GM12878 (cell line): ENCODE results near the gene PARP8. TPM values are rescaled to one million over a fixed set of nuclear protein-coding genes. Genes with fewer than 3 reads are reported as not detected.

Source experiments
- ATAC-seq: fragments of 200-7000 bp; cut with Tn5 transposase; 3 replicates; pipeline ENCODE4 v1.9.1; 2020; ENCODE audit warnings: mild to moderate bottlenecking, moderate library complexity
- BruUV-seq: library from RNA; stranded (reverse); fragments of 400-500 nt; replicated peaks from 2 replicates; lab custom pipeline; 2021; lab: Mats Ljungman, UMichigan
- CTCF ChIA-PET: fragments of 300-600 bp; sonication (Branson Sonifier 250); formaldehyde crosslinking; extraction: SDS; loops from one replicate; lab custom pipeline; 2021; ENCODE audit warnings: inconsistent platforms; lab: Yijun Ruan, JAX
- POLR2A ChIA-PET: fragments of 350-600 bp; formaldehyde crosslinking; extraction: SDS; loops from one replicate; lab custom pipeline; 2021; ENCODE audit warnings: inconsistent platforms; lab: Charles Lee
- RAD21 ChIA-PET: fragments of 300-600 bp; sonication (Branson Sonifier 250); formaldehyde crosslinking; loops from one replicate; lab custom pipeline; 2023; ENCODE audit warnings: antibody characterized with exemption; ENCODE audit not compliant: unreplicated experiment; lab: Charles Lee
- SMC1A ChIA-PET: fragments of 300-600 bp; sonication (Branson Sonifier 250); formaldehyde crosslinking; loops from one replicate; lab custom pipeline; 2023; ENCODE audit not compliant: unreplicated experiment, uncharacterized antibody; lab: Charles Lee
- DNase-seq: peaks from one replicate; pipeline ENCODE4 v3.0.0-alpha.2; 2011; ENCODE audit warnings: low read depth, low spot score
- FAIRE-seq: peaks from 3 replicates; lab custom pipeline; 2011; peaks lifted over from hg19 to GRCh38; lab: Jason Lieb, UNC
- H2AFZ ChIP-seq: 2 replicates; pipeline ENCODE4 v1.6.0; 2011; ENCODE audit warnings: low read depth, low read length, control low read depth; ENCODE audit not compliant: control insufficient read depth
- H3K27ac ChIP-seq: 2 replicates; pipeline ENCODE4 v1.5.1; 2011; ENCODE audit warnings: control low read depth; ENCODE audit not compliant: control insufficient read depth, insufficient read depth
- H3K27me3 ChIP-seq, 2 experiments: replicated peaks in 1 of 2; 2 replicates each; pipeline versions ENCODE4 v1.6.0 to v1.6.1; 2011; ENCODE audit warnings: low read length in 1 of 2; ENCODE audit not compliant: control insufficient read depth in 2 of 2, insufficient read depth in 2 of 2
- H3K36me3 ChIP-seq, 2 experiments: 2 replicates each; pipeline ENCODE4 v1.5.1; 2011; ENCODE audit warnings: low read length in 1 of 2; ENCODE audit not compliant: control insufficient read depth in 2 of 2, insufficient read depth in 2 of 2
- H3K4me1 ChIP-seq: 2 replicates; pipeline ENCODE4 v1.6.1; 2011; ENCODE audit warnings: mild to moderate bottlenecking, low read length, moderate library complexity, mixed read lengths; ENCODE audit not compliant: control insufficient read depth, insufficient read depth
- H3K4me2 ChIP-seq: 2 replicates; pipeline ENCODE4 v1.6.0; 2011; ENCODE audit warnings: control low read depth; ENCODE audit not compliant: control insufficient read depth, insufficient read depth
- H3K4me3 ChIP-seq: fragments of 200-600 bp; sonication (generic); 2 replicates; pipeline ENCODE4 v1.5.1; 2016
- H3K79me2 ChIP-seq: 2 replicates; pipeline ENCODE4 v1.6.0; 2011; ENCODE audit warnings: low read length; ENCODE audit not compliant: control insufficient read depth, insufficient read depth
- H3K9ac ChIP-seq: 2 replicates; pipeline ENCODE4 v1.8.0; 2011; ENCODE audit warnings: low read length, control low read depth, mixed read lengths; ENCODE audit not compliant: control insufficient read depth, insufficient read depth
- H3K9me3 ChIP-seq: replicated peaks from 3 replicates; pipeline ENCODE4 v1.5.1; 2011; ENCODE audit warnings: mild to moderate bottlenecking, low read length; ENCODE audit not compliant: control insufficient read depth, insufficient read depth
- H4K20me1 ChIP-seq: 2 replicates; pipeline ENCODE4 v1.6.0; 2011; ENCODE audit not compliant: control insufficient read depth, insufficient read depth
- ATF2 ChIP-seq: IDR thresholded peaks from 2 replicates; pipeline ENCODE4 v1.6.1; 2012; ENCODE audit warnings: low read length, inconsistent platforms
- CHD4 ChIP-seq: fragments of 200-600 bp; sonication (generic); IDR thresholded peaks from 2 replicates; pipeline ENCODE4 v1.6.1; 2016; ENCODE audit warnings: mild to moderate bottlenecking
- KAT2A ChIP-seq: conservative IDR thresholded peaks from 2 replicates; pipeline ENCODE4 v1.6.1; 2011; ENCODE audit warnings: low read depth, low read length; ENCODE audit not compliant: control insufficient read depth
- POLR2AphosphoS2 ChIP-seq: IDR thresholded peaks from 2 replicates; pipeline ENCODE4 v1.6.1; 2011; ENCODE audit warnings: low read depth, mild to moderate bottlenecking, low read length, improper control_type of control experiment, moderate library complexity
- RAD21 ChIP-seq: IDR thresholded peaks from 2 replicates; pipeline ENCODE4 v1.6.1; 2011; ENCODE audit warnings: mild to moderate bottlenecking, low read depth, low read length, moderate library complexity; ENCODE audit not compliant: insufficient read depth
- RAD51 ChIP-seq: fragments of 450-650 bp; IDR thresholded peaks from 2 replicates; pipeline ENCODE4 v1.6.1; 2016; ENCODE audit warnings: moderate library complexity, mild to moderate bottlenecking, inconsistent platforms
- TARDBP ChIP-seq: IDR thresholded peaks from 2 replicates; pipeline ENCODE4 v1.6.1; 2016; ENCODE audit warnings: borderline replicate concordance
- TCF3 ChIP-seq: IDR thresholded peaks from 2 replicates; pipeline ENCODE4 v1.6.1; 2012; ENCODE audit warnings: low read depth, mild to moderate bottlenecking, low read length, borderline replicate concordance; ENCODE audit not compliant: insufficient read depth
- ZBED1 ChIP-seq: IDR thresholded peaks from 2 replicates; pipeline ENCODE4 v1.6.1; 2016; ENCODE audit warnings: borderline replicate concordance
- ZNF217 ChIP-seq: fragments of 450-650 bp; IDR thresholded peaks from 2 replicates; pipeline ENCODE4 v1.6.1; 2017; ENCODE audit warnings: antibody characterized with exemption, mild to moderate bottlenecking
- WGBS: methylation state at CpG from one replicate; pipeline ENCODE4 v1.1.6; 2016; ENCODE audit warnings: low lambda C conversion rate; ENCODE audit not compliant: insufficient replicate concordance, insufficient coverage; ENCODE audit errors: missing lambda C conversion rate; 5-methylcytosine and 5-hydroxymethylcytosine counted together
- in situ Hi-C: fragments of 300-500 bp; cut with MboI; formaldehyde crosslinking; loops from 9 replicates; pipeline ENCODE4 v1.14.3; 2018; ENCODE audit warnings: mixed read lengths
- intact Hi-C: fragments of 100-400 bp; cut with micrococcal nuclease; formaldehyde crosslinking; loops from one replicate; pipeline ENCODE4 v1.14.2; 2022; ENCODE audit not compliant: unreplicated experiment
- polyA plus RNA-seq, 11 experiments: library from polyadenylated mRNA; depleted of rRNA in 4 of 11; unstranded in 6 of 11; stranded (reverse) in 5 of 11; fragments of >200 nt; fragmentation: Nextera tagmentation in 4 of 11; fragmentation: Illumina TruSeq in 1 of 11; extraction: Ambion mirVana in 4 of 11; extraction: Trizol in 1 of 11; gene quantifications; 1 replicate in 1 of 11; 2 replicates in 10 of 11; pipeline versions ENCODE4 v1.2.1 to v1.2.3, GENCODE V29; 2011 to 2016; ENCODE audit warnings: inconsistent platforms in 2 of 11, missing spikeins in 2 of 11, low read depth in 1 of 11
- total RNA-seq, 4 experiments: library from RNA; depleted of rRNA in 3 of 4; stranded (reverse); fragments of >200 nt in 3 of 4; fragmentation: Illumina TruSeq in 1 of 4; extraction: Trizol in 1 of 4; gene quantifications; 2 replicates each; pipeline versions ENCODE4 v1.2.1 to v1.2.3, GENCODE V29; 2013 to 2021
- TF ChIP-seq, protein P1 (sequence below): fragments of 450-650 bp; IDR thresholded peaks from 2 replicates; pipeline ENCODE4 v1.6.1; 2018; ENCODE audit warnings: mild to moderate bottlenecking, low read depth, moderate library complexity; ENCODE audit not compliant: partially characterized antibody

Gene PARP8
- total and polyA plus RNA-seq, 10 of the 15 experiments (the other 5 are each of a cell fraction or from before 2014, with no cell fraction given): 9.1 to 65.2 (median 20.6) TPM

DNA sequence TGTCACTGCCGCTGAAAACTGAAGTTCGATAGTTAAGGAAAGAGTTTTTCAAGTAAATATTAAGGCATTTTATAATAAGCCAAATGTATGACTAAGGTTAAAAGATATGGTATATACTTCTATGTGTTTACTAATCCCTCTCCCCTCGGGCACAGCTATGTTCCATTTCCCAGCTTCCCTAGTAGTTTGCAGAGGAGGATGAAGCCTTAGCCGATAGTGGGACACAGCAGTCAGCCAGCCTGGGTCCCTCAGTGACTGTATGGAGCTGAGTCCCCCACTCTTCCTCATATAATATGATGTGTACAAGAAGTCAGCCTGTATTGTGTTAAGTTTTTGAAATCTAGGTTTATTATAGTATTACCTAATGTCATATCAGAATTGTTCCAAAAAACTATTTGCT lies 55.8 kb downstream of the PARP8 start:
- no peaks in the 10 kb centered on the region; a peak in 2 of 4 replicates for H3K36me3 ChIP-seq
- ChIA-PET RAD21 (no interaction called here), POLR2A (no interaction called here), SMC1A (interaction anchor here (1.1 to 2.5 kb wide), 9 partner anchors 11 to 149 kb away, joined by 3 to 14 read pairs (median 6); no protein-coding TSS in a partner anchor), CTCF (interaction anchor here (1.6 to 1.8 kb wide), 2 partner anchors 12 to 15 kb away, joined by 3 to 5 read pairs; no protein-coding TSS in a partner anchor)
- no peak overlapping the region for H3K4me2 ChIP-seq
- no peak overlapping the region for H3K4me3 ChIP-seq
- H4K20me1 ChIP-seq: no peaks in the 10 kb centered on the region
- DNase-seq (no peak), FAIRE-seq (no peak), ATAC-seq (no peak)
- intact Hi-C loops (no loop called here), in situ Hi-C loops (no loop called here)
- no peak for TF ChIP-seq RAD21
- TF ChIP-seq, protein P1, sequence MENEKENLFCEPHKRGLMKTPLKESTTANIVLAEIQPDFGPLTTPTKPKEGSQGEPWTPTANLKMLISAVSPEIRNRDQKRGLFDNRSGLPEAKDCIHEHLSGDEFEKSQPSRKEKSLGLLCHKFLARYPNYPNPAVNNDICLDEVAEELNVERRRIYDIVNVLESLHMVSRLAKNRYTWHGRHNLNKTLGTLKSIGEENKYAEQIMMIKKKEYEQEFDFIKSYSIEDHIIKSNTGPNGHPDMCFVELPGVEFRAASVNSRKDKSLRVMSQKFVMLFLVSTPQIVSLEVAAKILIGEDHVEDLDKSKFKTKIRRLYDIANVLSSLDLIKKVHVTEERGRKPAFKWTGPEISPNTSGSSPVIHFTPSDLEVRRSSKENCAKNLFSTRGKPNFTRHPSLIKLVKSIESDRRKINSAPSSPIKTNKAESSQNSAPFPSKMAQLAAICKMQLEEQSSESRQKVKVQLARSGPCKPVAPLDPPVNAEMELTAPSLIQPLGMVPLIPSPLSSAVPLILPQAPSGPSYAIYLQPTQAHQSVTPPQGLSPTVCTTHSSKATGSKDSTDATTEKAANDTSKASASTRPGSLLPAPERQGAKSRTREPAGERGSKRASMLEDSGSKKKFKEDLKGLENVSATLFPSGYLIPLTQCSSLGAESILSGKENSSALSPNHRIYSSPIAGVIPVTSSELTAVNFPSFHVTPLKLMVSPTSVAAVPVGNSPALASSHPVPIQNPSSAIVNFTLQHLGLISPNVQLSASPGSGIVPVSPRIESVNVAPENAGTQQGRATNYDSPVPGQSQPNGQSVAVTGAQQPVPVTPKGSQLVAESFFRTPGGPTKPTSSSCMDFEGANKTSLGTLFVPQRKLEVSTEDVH: no peak
- no peak for TF ChIP-seq CHD4
- TF ChIP-seq POLR2AphosphoS2: no peak
- TF ChIP-seq ZBED1: no peak
- TF ChIP-seq ATF2: no peak
- TF ChIP-seq TCF3: no peak
- no peak for TF ChIP-seq TARDBP
- no peak for TF ChIP-seq ZNF217
- TF ChIP-seq RAD51: no peak
- TF ChIP-seq KAT2A: no peak
- peaks cover 40% of the 10 kb centered on the region for H3K79me2 ChIP-seq
- H3K9me3 ChIP-seq: no peaks in the 10 kb centered on the region; the same call in 1 of the 3 replicates
- no TSS peak for BruUV-seq
- WGBS: 86% methylated on average over 4 of the region's 4 CpGs
- no peak overlapping the region for H2AFZ ChIP-seq
- no peak overlapping the region for H3K27ac ChIP-seq
- H3K27me3 ChIP-seq: no peaks in the 10 kb centered on the region
- no peak overlapping the region for H3K9ac ChIP-seq
- peaks cover 3% of the 10 kb centered on the region; the same call in 1 of the 2 replicates for H3K4me1 ChIP-seq
